Colonic mucosa (tissue), 4 donors: ENCODE data around the gene ZBTB33. TPM values are rescaled to one million over a fixed set of nuclear protein-coding genes. Genes with fewer than 3 reads are reported as not detected.

Experiments
- DNase-seq: peaks from one replicate; pipeline ENCODE4 v3.0.0-alpha.2; 2020
- H3K27ac ChIP-seq: fragments of 200-600 bp; one replicate; pipeline ENCODE4 v1.8.0; 2021
- H3K27me3 ChIP-seq: fragments of 200-600 bp; one replicate; pipeline ENCODE4 v1.8.0; 2021
- H3K36me3 ChIP-seq: fragments of 200-600 bp; one replicate; pipeline ENCODE4 v1.8.0; 2021
- H3K4me1 ChIP-seq: fragments of 200-600 bp; one replicate; pipeline ENCODE4 v1.8.0; 2021; ENCODE audit warnings: mild to moderate bottlenecking
- H3K4me3 ChIP-seq: fragments of 200-600 bp; one replicate; pipeline ENCODE4 v1.8.0; 2021
- H3K9ac ChIP-seq, 2 donors: one replicate each; pipeline ENCODE4 v1.7.0; 2013; ENCODE audit warnings: control low read depth in 2 of 2, low read depth in 2 of 2, low read length in 2 of 2
- H3K9me3 ChIP-seq: fragments of 200-600 bp; one replicate; pipeline ENCODE4 v1.8.0; 2021
- intact Hi-C: fragments of 100-400 bp; cut with DNase I; formaldehyde crosslinking; loops from one replicate; pipeline ENCODE4 v1.14.1; 2022
- total RNA-seq, 2 donors: library from RNA; stranded (reverse); fragmentation: NEBNext Ultra II Directional in 1 of 2; extraction: Animal tissue kit (Norgen Biotek cat#: 25700) in 1 of 2; gene quantifications; one replicate each; pipeline ENCODE4 v1.2.1, GENCODE V29; 2021
- TF ChIP-seq, protein P1 (sequence below): fragments of 200-600 bp; IDR thresholded peaks from one replicate; pipeline ENCODE4 v1.8.0; 2022; ENCODE audit warnings: antibody characterized with exemption, mild to moderate bottlenecking
- donor health status: healthy.
- donor health status: DM: no; HTN: no; CAD: no.
- donor health status: DM: no; HTN: no; CAD: no.

ZBTB33 gene
- total RNA-seq, 2 donors from 2014 or later: 11.3 to 13.6 TPM

DNA sequence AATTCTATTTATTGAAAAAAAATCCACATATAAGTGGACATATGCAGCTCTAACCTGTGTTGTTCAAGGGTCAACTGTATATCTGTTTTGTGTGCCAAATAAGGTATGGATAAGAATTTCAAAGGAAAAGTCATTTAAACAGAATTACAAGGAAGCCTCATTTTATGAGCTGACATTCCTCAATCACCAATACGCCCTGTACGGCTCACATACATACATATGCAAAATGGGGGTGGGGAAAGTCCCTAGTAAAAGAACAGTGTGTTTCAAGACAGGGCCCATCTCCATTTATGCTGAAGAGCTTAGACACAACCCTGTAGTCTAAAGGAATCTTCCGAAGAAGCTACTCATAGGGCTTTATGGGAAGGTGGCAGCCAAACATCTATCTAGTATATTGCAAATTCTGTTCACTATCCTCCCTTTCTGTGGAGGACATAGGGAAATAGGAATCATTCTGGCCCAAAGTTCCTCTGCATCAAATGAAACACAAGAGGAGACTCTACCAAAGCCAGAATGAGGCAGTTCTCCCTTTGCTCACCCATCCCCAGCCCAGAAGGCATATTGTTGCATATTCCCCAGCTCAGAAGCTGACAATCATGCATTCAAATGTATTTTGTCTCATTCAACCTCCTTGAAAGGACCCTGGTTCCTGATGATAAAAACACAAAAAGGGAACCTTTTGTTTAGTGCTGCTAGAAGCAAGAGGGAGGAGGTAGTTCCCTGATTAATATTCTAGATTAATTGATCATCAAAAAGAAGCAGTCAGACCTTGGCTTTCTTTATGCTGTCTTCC is 13.7 kb upstream of the ZBTB33 start:
- Histone ChIP-seq H3K27me3 (no peaks in the 10 kb centered on the region), H3K9me3 (no peaks in the 10 kb centered on the region), H3K9ac (no peak overlapping the region), H3K36me3 (no peaks in the 10 kb centered on the region), H3K4me1 (no peaks in the 10 kb centered on the region), H3K27ac (no peak overlapping the region), H3K4me3 (no peak overlapping the region)
- intact Hi-C loops: no loop called here
- TF ChIP-seq, protein P1, sequence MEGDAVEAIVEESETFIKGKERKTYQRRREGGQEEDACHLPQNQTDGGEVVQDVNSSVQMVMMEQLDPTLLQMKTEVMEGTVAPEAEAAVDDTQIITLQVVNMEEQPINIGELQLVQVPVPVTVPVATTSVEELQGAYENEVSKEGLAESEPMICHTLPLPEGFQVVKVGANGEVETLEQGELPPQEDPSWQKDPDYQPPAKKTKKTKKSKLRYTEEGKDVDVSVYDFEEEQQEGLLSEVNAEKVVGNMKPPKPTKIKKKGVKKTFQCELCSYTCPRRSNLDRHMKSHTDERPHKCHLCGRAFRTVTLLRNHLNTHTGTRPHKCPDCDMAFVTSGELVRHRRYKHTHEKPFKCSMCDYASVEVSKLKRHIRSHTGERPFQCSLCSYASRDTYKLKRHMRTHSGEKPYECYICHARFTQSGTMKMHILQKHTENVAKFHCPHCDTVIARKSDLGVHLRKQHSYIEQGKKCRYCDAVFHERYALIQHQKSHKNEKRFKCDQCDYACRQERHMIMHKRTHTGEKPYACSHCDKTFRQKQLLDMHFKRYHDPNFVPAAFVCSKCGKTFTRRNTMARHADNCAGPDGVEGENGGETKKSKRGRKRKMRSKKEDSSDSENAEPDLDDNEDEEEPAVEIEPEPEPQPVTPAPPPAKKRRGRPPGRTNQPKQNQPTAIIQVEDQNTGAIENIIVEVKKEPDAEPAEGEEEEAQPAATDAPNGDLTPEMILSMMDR: no peak
- DNase-seq: no peak

- DNase-seq: no peak
- no peak overlapping the region for H3K27ac ChIP-seq
- no peak overlapping the region for H3K4me3 ChIP-seq
- H3K9ac ChIP-seq: no peak overlapping the region
- TF ChIP-seq, protein P1: no peak
- intact Hi-C loops: no loop called here
- H3K36me3 ChIP-seq: no peaks in the 10 kb centered on the region
- H3K27me3 ChIP-seq: no peaks in the 10 kb centered on the region
- no peaks in the 10 kb centered on the region for H3K4me1 ChIP-seq
- no peaks in the 10 kb centered on the region for H3K9me3 ChIP-seq
Observed at GRCh38 chrX:120238933-120239332, 11.7 kb upstream of the ZBTB33 start.

GRCh38 chrX:120242813-120243212 is 7.8 kb upstream of the ZBTB33 start:
- H3K4me1 ChIP-seq: no peaks in the 10 kb centered on the region
- no peak overlapping the region for H3K27ac ChIP-seq
- no peaks in the 10 kb centered on the region for H3K27me3 ChIP-seq
- no peaks in the 10 kb centered on the region for H3K9me3 ChIP-seq
- no peak for DNase-seq
- TF ChIP-seq, protein P1: no peak
- intact Hi-C loops: no loop called here
- H3K4me3 ChIP-seq: no peak overlapping the region
- no peak overlapping the region for H3K9ac ChIP-seq
- H3K36me3 ChIP-seq: no peaks in the 10 kb centered on the region

DNA sequence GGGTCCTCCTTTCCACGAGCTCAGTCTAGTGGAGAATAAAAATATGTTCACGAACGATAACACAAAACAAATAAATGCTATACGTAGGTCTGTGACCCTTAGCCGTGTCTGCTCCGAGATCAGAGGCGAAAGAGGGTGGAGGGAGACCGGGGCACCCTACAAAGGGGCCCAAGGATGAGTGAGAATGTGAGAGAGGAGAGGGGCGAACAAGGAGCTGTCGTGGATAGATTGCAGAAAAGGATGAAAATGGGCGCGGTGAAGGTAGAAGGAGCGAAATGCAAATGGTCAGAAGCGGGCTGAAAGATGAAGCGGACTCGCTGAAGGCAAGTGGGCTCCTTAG is 6.2 kb upstream of the ZBTB33 start:
- H3K4me3 ChIP-seq: peak overlapping the region; percentile 56
- peak overlapping the region; percentile 68 to 70 for H3K9ac ChIP-seq
- intact Hi-C loops: no loop called here
- no peaks in the 10 kb centered on the region for H3K27me3 ChIP-seq
- DNase-seq: no peak
- TF ChIP-seq, protein P1: no peak
- no peaks in the 10 kb centered on the region for H3K9me3 ChIP-seq
- peak overlapping the region; percentile 83 for H3K27ac ChIP-seq
- no peaks in the 10 kb centered on the region for H3K4me1 ChIP-seq
- no peaks in the 10 kb centered on the region for H3K36me3 ChIP-seq

- Histone ChIP-seq H3K9ac (peak overlapping the region; percentile 68 to 70), H3K36me3 (no peaks in the 10 kb centered on the region), H3K4me3 (peak overlapping the region; percentile 56), H3K4me1 (no peaks in the 10 kb centered on the region), H3K9me3 (no peaks in the 10 kb centered on the region), H3K27me3 (no peaks in the 10 kb centered on the region), H3K27ac (peak overlapping the region; percentile 83)
- TF ChIP-seq, protein P1: no peak
- intact Hi-C loops: no loop called here
- DNase-seq: peak; percentile 73
Observed at GRCh38 chrX:120244735-120245498, 5.7 kb upstream of the ZBTB33 start.
